Skin of body (tissue), 2 donors: ENCODE measurements around the gene TECPR2. TPM values are rescaled to one million over a fixed set of nuclear protein-coding genes. Genes with fewer than 3 reads are reported as not detected.

ENCODE experiments used
- DNase-seq: peaks from one replicate; lab custom pipeline; 2025; lab: John Stamatoyannopoulos, UW
- total RNA-seq: library from RNA; depleted of rRNA; stranded (reverse); fragments of >200 nt; gene quantifications from one replicate; pipeline ENCODE4 v1.2.3, GENCODE V29; 2014

The TECPR2 gene
- total RNA-seq, 1 donor from 2014 or later: 8.5 TPM

- DNase-seq: no peak
Measured at GRCh38 chr14:102421411-102422057, 58.8 kb downstream of the TECPR2 start.

- DNase-seq: no peak
Measured at GRCh38 chr14:102424520-102424919, 61.8 kb downstream of the TECPR2 start.

DNA sequence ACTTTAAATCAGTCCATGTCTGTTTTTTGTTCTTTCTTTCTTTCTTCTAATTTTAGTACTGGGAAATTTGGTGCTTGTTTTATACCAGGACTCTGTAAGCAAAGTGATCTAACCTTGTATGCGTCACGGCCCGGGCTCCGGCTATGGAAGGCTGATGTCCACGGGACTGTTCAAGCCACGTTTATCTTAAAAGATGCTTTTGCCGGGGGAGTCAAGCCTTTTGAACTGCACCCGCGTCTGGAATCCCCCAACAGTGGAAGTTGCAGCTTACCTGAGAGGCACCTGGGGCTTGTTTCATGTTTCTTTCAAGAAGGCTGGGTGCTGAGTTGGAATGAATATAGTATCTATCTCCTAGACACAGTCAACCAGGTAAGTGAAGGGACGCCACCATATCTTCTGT, 62.2 kb downstream of the TECPR2 start:
- DNase-seq: no peak

GRCh38 chr14:102426796-102427195, 64.1 kb downstream of the TECPR2 start:
- DNase-seq: no peak

DNA sequence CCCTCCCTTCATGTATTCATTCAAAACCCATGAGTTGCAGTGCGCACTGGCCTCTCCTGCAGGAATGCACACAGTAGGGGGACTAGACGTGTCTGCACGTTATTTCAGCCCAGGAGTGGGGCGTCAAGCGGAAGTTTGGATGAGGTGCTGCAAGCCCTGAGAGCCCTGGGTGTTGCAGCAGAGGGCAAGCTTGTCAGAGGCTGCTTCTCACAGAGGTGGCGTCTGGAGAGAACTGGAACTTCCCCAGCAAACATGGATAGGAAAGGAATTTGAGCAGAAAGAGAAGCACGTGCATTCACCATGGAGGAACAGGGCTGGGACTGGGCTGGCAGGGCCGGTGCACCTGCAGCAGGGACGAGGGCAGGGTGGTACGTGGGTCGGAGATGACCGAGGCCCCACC, 64.9 kb downstream of the TECPR2 start:
- DNase-seq: no peak

GRCh38 chr14:102430212-102430908, 67.6 kb downstream of the TECPR2 start:
- no peak for DNase-seq

DNA sequence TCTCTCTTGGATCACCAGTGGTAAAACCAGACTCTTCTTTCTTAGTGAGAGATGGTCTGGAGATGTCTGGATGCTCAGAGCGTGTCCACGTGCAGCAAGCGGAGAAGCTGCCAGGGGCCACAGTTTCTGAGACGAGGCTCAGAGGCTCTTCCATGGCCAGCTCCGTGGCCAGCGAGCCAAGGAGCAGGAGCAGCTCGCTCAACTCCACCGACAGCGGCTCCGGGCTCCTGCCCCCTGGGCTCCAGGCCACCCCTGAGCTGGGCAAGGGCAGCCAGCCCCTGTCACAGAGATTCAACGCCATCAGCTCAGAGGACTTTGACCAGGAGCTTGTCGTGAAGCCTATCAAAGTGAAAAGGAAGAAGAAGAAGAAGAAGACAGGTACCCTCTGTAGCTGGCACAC, 69.0 kb downstream of the TECPR2 start:
- DNase-seq: no peak

DNA sequence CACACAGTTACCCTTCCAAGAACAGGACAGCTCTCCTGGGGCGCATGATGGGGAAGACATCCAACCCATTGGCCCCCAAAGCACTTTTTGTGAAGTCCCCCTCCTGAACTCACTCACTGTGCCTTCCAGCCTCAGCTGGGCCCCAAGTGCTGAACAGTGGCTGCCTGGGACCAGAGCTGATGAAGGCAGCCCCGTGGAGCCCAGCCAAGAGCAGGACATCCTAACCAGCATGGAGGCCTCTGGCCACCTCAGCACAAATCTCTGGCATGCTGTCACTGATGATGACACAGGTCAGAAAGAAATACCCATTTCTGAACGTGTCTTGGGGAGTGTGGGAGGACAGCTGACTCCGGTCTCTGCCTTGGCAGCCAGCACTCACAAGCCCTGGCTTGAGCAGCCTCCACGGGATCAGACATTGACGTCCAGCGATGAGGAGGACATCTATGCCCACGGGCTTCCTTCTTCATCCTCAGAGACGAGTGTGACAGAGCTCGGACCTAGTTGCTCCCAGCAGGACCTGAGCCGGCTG, 72.0 kb downstream of the TECPR2 start:
- DNase-seq: no peak

DNA sequence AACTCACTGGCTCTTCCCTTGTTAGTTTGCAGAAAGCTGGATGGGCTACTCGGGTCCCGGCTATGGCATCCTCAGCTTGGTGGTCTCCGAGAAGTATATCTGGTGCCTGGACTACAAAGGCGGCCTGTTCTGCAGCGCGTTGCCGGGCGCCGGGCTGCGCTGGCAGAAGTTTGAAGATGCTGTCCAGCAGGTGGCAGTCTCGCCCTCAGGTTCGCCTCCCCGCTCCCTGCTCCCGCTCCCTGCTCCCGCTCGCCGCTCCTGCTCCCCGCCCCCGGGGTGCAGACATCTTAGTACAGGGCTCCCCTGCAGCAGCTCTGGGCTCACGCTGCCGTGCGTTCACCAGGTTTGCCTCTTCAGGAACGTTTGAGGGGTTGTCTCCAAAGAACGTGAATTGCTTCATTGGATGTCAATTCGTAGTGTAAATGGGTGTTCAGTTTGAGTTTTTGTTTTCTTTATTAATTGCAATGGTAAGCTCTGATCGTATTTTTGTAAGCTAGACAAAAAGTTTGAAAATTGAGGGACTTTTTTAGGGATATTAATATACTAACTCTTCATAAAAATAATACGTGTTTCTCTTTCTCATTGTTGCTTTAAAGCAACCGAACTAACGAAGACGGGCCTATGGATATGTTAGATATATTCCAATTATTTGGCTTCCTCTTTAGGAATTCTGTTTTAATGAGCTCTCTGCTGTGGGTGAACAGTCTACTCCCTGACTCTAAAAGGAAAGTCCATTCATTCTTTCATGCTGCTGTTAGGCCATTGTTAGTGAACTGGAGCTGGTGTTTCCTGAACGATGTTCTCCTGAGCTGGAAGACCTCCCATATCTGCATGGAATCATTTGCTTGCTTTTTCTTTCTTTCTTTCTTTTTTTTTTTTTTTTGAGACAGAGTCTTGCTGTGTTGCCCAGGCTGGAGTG, 75.5 kb downstream of the TECPR2 start:
- DNase-seq: peak; percentile 67

- DNase-seq: no peak
Measured at GRCh38 chr14:102439556-102439955, 76.8 kb downstream of the TECPR2 start.

DNA sequence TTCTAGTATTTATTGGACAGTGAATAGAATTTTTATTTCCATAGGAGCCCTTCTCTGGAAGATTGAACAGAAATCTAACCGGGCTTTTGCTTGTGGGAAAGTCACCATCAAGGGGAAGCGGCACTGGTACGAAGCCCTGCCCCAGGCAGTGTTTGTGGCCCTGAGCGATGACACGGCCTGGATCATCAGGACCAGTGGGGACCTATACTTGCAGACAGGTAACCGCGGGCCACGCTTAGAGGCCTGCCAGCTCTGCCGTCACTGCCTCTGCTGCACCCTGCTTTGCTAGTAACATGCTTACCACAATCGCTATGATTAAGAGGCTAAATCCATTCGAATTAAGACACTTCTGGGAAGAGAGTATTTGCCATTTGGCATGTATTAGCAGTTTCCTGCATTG, 77.7 kb downstream of the TECPR2 start:
- no peak for DNase-seq

GRCh38 chr14:102442241-102443211, 79.8 kb downstream of the TECPR2 start:
- no peak for DNase-seq

GRCh38 chr14:102445066-102445465, 82.3 kb downstream of the TECPR2 start:
- DNase-seq: no peak

- no peak for DNase-seq
Measured at GRCh38 chr14:102445641-102446040, 82.9 kb downstream of the TECPR2 start.

DNA sequence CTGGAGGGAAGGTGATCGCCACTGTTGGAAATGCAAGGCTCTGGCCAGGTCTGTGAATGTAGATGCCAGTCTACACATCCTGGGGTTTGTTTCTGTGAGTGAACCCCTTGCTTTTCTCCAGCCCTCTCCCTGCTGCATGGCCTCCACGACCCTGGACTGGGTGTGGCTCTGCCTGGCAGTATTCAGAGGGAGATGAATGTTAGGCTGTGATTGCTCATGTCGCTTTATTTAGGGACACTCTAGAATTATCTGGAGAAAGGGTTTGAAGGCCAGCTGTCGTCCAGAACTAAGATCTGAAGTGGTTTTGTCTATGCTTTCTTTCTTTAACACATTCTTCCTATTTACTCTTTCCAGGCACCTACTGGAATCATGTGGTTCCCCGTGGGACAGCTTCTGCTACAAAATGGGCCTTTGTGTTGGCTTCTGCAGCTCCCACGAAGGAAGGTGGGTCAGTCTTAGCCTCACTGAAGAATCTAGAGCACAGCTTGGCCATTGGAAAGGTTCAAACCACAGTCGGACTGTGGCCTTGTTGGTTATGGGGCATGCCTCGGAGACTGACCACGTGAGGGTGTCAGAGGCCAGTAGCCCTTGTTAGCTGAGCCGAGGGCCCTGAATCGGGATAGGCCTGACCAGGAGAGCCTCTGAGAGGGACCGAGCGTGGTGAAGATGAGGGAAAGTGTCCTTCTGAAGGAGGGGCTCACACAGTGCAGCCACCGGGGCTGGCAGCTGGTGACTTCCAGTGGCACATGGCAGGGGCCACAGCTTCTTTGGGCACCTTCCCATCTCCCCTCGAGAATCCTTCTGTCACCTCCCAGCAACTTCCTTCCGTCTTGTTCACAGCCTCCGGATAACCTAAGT, 87.7 kb downstream of the TECPR2 start:
- DNase-seq: no peak

GRCh38 chr14:102451064-102451352, 88.3 kb downstream of the TECPR2 start:
- no peak for DNase-seq

GRCh38 chr14:102452302-102452701, 89.6 kb downstream of the TECPR2 start:
- no peak for DNase-seq

- no peak for DNase-seq
Measured at GRCh38 chr14:102454711-102455110, 92.0 kb downstream of the TECPR2 start.

- DNase-seq: no peak
Measured at GRCh38 chr14:102457509-102457908, 94.8 kb downstream of the TECPR2 start.
